ENCODE results near the gene CYB5RL.
"Not testable (repeated sequence)": the region's sequence is repeated elsewhere in the genome, so short reads cannot be mapped to it uniquely, and the experiment has no call there.

CYB5RL gene

DNA sequence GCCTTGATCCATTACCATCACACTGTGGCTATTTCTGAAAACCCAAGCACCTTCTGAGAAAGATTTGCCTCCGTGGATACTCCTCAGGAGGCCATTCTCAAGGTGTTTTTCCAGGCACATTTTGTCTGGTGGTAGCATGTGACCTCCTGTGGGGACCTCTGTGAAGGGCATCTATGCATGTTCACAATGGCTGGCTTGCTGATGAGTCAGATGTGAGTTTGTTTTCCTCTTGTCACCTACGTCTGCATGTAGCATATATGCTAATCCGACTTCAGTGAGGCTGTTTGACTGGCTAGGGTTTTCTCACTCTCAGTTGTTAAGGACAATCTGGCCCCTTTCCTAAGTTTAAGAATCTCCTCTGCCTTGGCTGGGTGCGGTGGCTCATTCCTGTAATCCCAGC is 8.1 kb upstream of the CYB5RL start:
- H3K27me3 ChIP-seq (replicated peaks; ENCODE audit: control insufficient read depth, insufficient read depth, low read length); DNase-seq (ENCODE audit: low read depth); H3K4me1 ChIP-seq (ENCODE audit: control insufficient read depth, insufficient read depth, low read length); H3K9me3 ChIP-seq (ENCODE audit: control insufficient read depth, low read length); H3K9ac ChIP-seq (ENCODE audit: low read length); H3K4me3 ChIP-seq (ENCODE audit: low read length): not testable (repeated sequence)
- peaks cover 75% of the 10 kb centered on the region for H3K36me3 ChIP-seq (ENCODE audit: control insufficient read depth, insufficient read depth, low read length, severe bottlenecking)

DNA sequence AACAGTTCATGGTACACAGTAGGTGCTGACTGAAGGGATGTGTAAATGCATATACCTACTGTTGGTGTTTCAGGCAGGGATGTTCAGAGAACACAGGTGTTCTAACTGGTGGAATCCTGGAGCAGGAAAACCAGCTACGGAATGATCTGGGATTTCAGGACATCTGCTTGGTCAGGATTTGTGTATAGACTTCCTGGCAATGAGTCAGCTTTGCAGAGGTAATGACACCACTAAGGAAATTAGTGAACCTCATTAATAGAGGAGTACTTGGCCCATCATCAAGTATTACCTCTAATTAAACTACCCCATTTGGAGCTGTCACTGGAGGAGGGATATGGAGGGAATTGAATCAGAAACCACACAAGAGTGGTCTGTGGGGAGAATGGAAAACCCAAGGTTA is 7.5 kb upstream of the CYB5RL start:
- Histone ChIP-seq H3K36me3 (ENCODE audit: control insufficient read depth, insufficient read depth, low read length, severe bottlenecking) (peaks cover 72% of the 10 kb centered on the region), H3K4me3 (ENCODE audit: low read length) (no peak overlapping the region), H3K27me3 (replicated peaks; ENCODE audit: control insufficient read depth, insufficient read depth, low read length) (no peaks in the 10 kb centered on the region), H3K4me1 (ENCODE audit: control insufficient read depth, insufficient read depth, low read length) (no peaks in the 10 kb centered on the region), H3K9me3 (ENCODE audit: control insufficient read depth, low read length) (no peaks in the 10 kb centered on the region), H3K9ac (ENCODE audit: low read length) (no peak overlapping the region)
- DNase-seq (ENCODE audit: low read depth), result no peak

DNA sequence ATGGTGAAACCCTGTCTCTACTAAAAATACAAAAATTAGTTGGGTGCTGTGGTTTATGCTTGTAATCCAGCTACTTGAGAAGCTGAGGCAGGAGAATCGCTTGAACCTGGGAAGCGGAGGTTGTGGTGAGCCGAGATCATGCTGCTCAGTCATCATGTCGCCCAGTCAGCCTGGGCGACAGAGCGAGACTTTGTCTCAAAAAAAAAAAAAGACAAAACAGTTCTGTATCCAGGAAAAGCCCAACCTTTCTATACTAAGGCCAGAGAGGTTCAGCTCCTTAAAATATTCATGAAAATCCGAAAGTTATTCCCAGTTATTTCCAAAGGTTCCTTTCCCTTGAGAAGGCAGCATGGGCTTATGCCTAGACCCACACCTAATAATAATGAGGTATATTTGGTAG is 4.4 kb upstream of the CYB5RL start:
- no peak overlapping the region for H3K9ac ChIP-seq (ENCODE audit: low read length)
- DNase-seq (ENCODE audit: low read depth), result no peak

DNA sequence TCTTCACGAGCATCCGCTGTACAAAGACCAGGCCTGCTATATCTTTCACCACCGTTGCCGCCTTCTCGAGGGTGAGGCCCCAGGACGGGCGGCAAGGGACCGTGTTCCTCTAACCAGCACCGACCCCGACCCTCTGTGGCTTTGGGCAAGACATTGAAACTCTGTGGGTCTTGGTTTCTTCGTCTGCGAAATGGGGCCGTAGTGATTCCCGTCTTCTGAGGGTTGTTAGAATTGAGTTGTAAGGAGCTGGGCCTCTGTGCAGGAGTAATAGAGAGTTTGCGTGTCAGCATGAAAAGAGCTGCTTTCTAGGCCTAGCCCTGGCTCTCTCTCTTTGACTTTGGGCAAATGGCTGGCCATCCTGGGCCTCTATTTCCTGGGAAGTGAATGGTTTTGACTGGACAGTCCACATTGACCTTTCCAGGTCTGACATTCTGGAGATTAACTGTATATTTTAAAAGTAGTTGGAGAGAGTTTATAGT is 728 bp upstream of the CYB5RL start:
- DNase-seq (ENCODE audit: low read depth), result peak; percentile 42

More for the DNA sequence above, 4.4 kb upstream of the CYB5RL start:
- H3K4me3 ChIP-seq (ENCODE audit: low read length), result no peak overlapping the region
- H3K4me1 ChIP-seq (ENCODE audit: control insufficient read depth, insufficient read depth, low read length), result peaks cover 13% of the 10 kb centered on the region
- no peaks in the 10 kb centered on the region for H3K9me3 ChIP-seq (ENCODE audit: control insufficient read depth, low read length)
- H3K36me3 ChIP-seq (ENCODE audit: control insufficient read depth, insufficient read depth, low read length, severe bottlenecking), result peaks cover 44% of the 10 kb centered on the region
- H3K27me3 ChIP-seq (replicated peaks; ENCODE audit: control insufficient read depth, insufficient read depth, low read length), result no peaks in the 10 kb centered on the region

DNA sequence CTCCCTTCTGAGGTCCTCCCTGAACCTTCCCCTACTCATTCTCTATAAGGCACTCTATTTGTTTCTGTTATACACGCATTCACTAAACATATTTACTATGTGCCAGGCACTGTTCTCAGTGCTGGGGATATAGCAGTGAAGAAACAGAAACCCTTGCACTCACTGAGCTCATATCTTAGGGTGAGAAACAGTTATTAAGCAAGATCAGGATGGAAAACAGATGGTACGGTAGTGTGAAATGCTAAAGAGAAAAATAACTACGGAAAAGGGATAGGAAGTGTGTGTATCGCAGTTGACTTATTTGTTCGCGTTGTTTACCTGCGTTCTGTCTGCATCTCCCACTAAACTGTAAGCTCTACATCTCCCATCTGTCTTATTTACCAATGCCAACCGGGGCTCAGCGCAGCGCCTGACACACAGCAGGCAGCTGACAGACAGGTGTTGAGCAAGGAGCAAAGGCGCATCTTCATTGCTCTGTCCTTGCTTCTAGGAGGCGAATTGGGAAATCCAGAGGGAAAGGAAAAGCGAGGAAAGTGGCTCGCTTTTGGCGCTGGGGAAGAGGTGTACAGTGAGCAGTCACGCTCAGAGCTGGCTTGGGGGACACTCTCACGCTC is 572 bp downstream of the CYB5RL start:
- Histone ChIP-seq H3K4me3 (ENCODE audit: low read length) (peak overlapping the region; percentile 98), H3K27me3 (replicated peaks; ENCODE audit: control insufficient read depth, insufficient read depth, low read length) (no peaks in the 10 kb centered on the region), H3K4me1 (ENCODE audit: control insufficient read depth, insufficient read depth, low read length) (peaks cover 19% of the 10 kb centered on the region), H3K9ac (ENCODE audit: low read length) (peak overlapping the region; percentile 89), H3K36me3 (ENCODE audit: control insufficient read depth, insufficient read depth, low read length, severe bottlenecking) (peaks cover 10% of the 10 kb centered on the region), H3K9me3 (ENCODE audit: control insufficient read depth, low read length) (no peaks in the 10 kb centered on the region)
- DNase-seq (ENCODE audit: low read depth), result peak; percentile 21

More for the DNA sequence above, 728 bp upstream of the CYB5RL start:
- H3K4me1 ChIP-seq (ENCODE audit: control insufficient read depth, insufficient read depth, low read length), result peaks cover 19% of the 10 kb centered on the region
- no peaks in the 10 kb centered on the region for H3K27me3 ChIP-seq (replicated peaks; ENCODE audit: control insufficient read depth, insufficient read depth, low read length)
- H3K9me3 ChIP-seq (ENCODE audit: control insufficient read depth, low read length), result no peaks in the 10 kb centered on the region
- peak overlapping the region; percentile 89 for H3K9ac ChIP-seq (ENCODE audit: low read length)
- peak overlapping the region; percentile 98 for H3K4me3 ChIP-seq (ENCODE audit: low read length)
- peaks cover 15% of the 10 kb centered on the region for H3K36me3 ChIP-seq (ENCODE audit: control insufficient read depth, insufficient read depth, low read length, severe bottlenecking)

DNA sequence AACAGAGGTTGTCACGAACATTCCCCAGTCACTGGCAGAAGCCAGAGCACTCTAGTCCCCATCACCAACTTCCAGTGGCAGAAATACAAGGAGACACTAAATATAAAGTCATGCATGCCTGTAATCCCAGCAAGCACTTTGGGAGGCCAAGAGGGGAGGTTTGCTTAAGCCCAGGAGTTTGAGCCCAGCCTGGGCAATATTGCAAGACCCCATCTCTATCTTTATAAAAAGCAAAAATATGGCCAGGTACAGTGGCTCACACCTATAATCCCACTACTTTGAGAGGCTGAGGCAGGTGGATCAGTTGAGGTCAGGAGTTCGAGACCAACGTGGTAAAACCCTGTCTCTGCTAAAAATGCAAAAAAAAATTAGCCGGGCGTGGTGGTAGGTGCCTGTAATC is 6.4 kb downstream of the CYB5RL start:
- no peaks in the 10 kb centered on the region for H3K4me1 ChIP-seq (ENCODE audit: control insufficient read depth, insufficient read depth, low read length)
- H3K9ac ChIP-seq (ENCODE audit: low read length), result no peak overlapping the region
- DNase-seq (ENCODE audit: low read depth), result no peak
- H3K36me3 ChIP-seq (ENCODE audit: control insufficient read depth, insufficient read depth, low read length, severe bottlenecking), result peaks cover 8% of the 10 kb centered on the region
- H3K9me3 ChIP-seq (ENCODE audit: control insufficient read depth, low read length), result no peaks in the 10 kb centered on the region
- no peak overlapping the region for H3K4me3 ChIP-seq (ENCODE audit: low read length)
- no peaks in the 10 kb centered on the region for H3K27me3 ChIP-seq (replicated peaks; ENCODE audit: control insufficient read depth, insufficient read depth, low read length)

DNA sequence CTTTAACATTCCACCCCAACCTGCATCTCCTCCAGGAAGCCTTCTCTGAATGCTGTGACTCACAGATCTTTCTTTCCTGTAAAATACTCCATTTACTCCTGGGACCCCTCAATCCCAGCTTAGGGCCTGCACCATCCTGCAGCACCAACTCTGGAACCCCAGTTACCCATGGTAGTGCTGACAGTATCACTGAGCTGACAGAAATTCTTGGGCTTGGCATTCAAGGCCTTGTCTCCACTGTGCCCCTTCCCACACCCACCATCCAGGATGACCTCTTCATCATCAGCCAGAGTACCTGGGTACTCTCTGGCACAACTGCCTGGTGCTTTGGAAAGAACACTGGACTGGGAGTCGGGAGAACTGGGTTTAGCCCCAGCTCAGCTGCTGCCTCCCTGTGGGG is 8.3 kb downstream of the CYB5RL start:
- no peak overlapping the region for H3K4me3 ChIP-seq (ENCODE audit: low read length)
- H3K27me3 ChIP-seq (replicated peaks; ENCODE audit: control insufficient read depth, insufficient read depth, low read length), result no peaks in the 10 kb centered on the region
- no peak overlapping the region for H3K9ac ChIP-seq (ENCODE audit: low read length)
- no peaks in the 10 kb centered on the region for H3K4me1 ChIP-seq (ENCODE audit: control insufficient read depth, insufficient read depth, low read length)
- peaks cover 8% of the 10 kb centered on the region for H3K36me3 ChIP-seq (ENCODE audit: control insufficient read depth, insufficient read depth, low read length, severe bottlenecking)
- no peak for DNase-seq (ENCODE audit: low read depth)
- H3K9me3 ChIP-seq (ENCODE audit: control insufficient read depth, low read length), result no peaks in the 10 kb centered on the region

DNA sequence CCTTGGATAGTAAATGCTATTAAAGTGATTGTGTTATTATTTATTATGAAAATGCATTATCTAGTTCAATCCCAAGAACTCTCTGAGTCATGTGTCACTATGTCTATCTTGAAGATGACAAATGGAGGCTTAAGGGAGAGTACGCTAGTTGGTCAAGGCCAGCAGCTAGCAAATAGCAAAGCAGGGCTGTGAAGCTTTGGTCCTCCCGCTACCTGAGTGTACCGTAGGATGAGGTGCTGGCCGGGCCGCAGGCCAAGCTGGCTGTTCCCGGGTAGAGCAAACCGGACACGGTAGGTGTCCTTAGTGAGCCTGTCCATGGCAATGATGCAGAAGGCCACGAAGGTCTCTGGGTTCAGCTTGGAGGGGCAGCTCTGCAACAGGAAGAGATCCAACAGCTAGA is 9.3 kb downstream of the CYB5RL start:
- H3K9me3 ChIP-seq (ENCODE audit: control insufficient read depth, low read length), result no peaks in the 10 kb centered on the region
- DNase-seq (ENCODE audit: low read depth), result no peak
- no peak overlapping the region for H3K4me3 ChIP-seq (ENCODE audit: low read length)
- no peak overlapping the region for H3K9ac ChIP-seq (ENCODE audit: low read length)
- no peaks in the 10 kb centered on the region for H3K4me1 ChIP-seq (ENCODE audit: control insufficient read depth, insufficient read depth, low read length)
- peaks cover 7% of the 10 kb centered on the region for H3K36me3 ChIP-seq (ENCODE audit: control insufficient read depth, insufficient read depth, low read length, severe bottlenecking)
- H3K27me3 ChIP-seq (replicated peaks; ENCODE audit: control insufficient read depth, insufficient read depth, low read length), result no peaks in the 10 kb centered on the region

DNA sequence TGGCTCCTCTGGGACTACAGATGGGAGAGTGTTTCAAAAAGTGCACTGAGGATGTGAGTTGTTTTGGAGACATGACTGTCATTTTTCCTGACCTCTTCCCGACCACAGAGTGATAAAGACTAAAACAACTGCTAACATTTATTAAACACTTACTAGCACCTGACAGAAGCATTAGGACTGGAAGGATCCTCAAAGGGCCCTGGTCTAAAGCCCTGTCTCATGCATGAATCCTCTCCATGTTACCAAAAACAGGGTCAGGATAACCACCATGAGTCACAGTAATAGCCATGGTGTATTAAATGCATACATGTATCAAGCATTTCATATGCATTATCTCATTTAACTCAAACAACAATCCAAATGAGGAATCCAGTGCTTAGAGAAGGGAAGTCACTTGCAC is 11.5 kb downstream of the CYB5RL start:
- Histone ChIP-seq H3K9ac (ENCODE audit: low read length) (no peak overlapping the region), H3K4me3 (ENCODE audit: low read length) (no peak overlapping the region), H3K9me3 (ENCODE audit: control insufficient read depth, low read length) (no peaks in the 10 kb centered on the region), H3K4me1 (ENCODE audit: control insufficient read depth, insufficient read depth, low read length) (no peaks in the 10 kb centered on the region), H3K27me3 (replicated peaks; ENCODE audit: control insufficient read depth, insufficient read depth, low read length) (no peaks in the 10 kb centered on the region), H3K36me3 (ENCODE audit: control insufficient read depth, insufficient read depth, low read length, severe bottlenecking) (no peaks in the 10 kb centered on the region)
- no peak for DNase-seq (ENCODE audit: low read depth)

DNA sequence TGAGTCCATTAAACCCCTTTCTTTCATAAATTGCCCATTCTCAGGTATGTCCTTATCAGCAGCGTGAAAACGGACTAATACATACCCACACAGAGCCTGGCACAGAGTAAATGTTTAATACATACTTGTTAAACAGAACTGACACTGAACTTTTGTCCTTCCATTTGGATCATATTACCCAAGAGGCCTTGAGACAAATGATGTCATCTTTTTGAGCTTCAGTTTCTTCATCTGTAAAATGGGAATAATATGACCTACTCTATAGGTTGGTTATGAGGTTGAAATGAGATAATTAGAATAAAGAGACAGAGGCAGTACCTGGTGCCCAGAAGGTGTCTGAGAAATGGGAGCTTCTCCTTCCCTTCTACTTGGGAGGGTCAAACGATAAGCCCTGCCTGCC is 13.8 kb downstream of the CYB5RL start:
- no peak overlapping the region for H3K9ac ChIP-seq (ENCODE audit: low read length)
- H3K4me3 ChIP-seq (ENCODE audit: low read length), result no peak overlapping the region
- no peaks in the 10 kb centered on the region for H3K4me1 ChIP-seq (ENCODE audit: control insufficient read depth, insufficient read depth, low read length)
- no peak for DNase-seq (ENCODE audit: low read depth)
- no peaks in the 10 kb centered on the region for H3K9me3 ChIP-seq (ENCODE audit: control insufficient read depth, low read length)
- no peaks in the 10 kb centered on the region for H3K27me3 ChIP-seq (replicated peaks; ENCODE audit: control insufficient read depth, insufficient read depth, low read length)
- no peaks in the 10 kb centered on the region for H3K36me3 ChIP-seq (ENCODE audit: control insufficient read depth, insufficient read depth, low read length, severe bottlenecking)

DNA sequence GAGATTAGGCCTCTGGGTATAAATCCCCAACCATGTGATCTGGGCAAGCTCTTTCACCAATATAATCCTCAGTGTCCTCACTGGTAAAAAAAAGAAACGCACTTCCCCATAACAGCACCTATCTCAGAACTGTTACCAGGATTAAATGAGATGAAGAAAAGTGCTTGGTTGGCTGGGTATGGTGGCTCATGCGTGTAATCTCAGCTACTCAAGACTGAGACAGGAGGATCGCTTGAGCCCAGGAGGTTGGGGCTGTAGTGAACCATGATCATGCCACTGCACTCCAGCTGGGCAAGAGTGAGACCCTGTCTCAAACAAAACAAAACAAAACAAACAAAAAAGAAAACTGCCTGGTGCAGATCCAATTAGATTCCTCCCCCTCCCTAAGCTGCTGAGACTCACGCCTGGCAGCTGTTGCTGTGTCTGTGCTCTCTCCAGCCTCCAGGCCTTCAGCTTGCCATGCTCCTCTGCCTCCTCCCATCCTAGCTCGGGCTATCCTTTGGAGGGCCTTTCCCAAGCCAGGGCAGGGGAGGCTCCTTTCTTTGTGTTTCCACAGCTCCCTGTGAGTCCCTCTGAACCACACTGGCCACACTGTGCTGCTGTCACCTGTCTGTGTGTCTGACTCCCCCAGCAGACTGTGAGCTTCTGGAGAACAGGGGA is 19.0 kb downstream of the CYB5RL start:
- H3K36me3 ChIP-seq (ENCODE audit: control insufficient read depth, insufficient read depth, low read length, severe bottlenecking), result no peaks in the 10 kb centered on the region
- H3K9me3 ChIP-seq (ENCODE audit: control insufficient read depth, low read length), result no peaks in the 10 kb centered on the region
- H3K27me3 ChIP-seq (replicated peaks; ENCODE audit: control insufficient read depth, insufficient read depth, low read length), result no peaks in the 10 kb centered on the region
- no peak overlapping the region for H3K9ac ChIP-seq (ENCODE audit: low read length)
- no peaks in the 10 kb centered on the region for H3K4me1 ChIP-seq (ENCODE audit: control insufficient read depth, insufficient read depth, low read length)
- H3K4me3 ChIP-seq (ENCODE audit: low read length), result no peak overlapping the region
- no peak for DNase-seq (ENCODE audit: low read depth)
